GM18511 (cell line): Measurements from ENCODE around the gene ARHGAP26.

Experiments used
- ATAC-seq: cut with Tn5 transposase; IDR thresholded peaks from one replicate; pipeline ENCODE4 v1.9.1; 2021; ENCODE audit warnings: mild to moderate bottlenecking, moderate library complexity; ENCODE audit not compliant: unreplicated experiment

ARHGAP26 gene

DNA sequence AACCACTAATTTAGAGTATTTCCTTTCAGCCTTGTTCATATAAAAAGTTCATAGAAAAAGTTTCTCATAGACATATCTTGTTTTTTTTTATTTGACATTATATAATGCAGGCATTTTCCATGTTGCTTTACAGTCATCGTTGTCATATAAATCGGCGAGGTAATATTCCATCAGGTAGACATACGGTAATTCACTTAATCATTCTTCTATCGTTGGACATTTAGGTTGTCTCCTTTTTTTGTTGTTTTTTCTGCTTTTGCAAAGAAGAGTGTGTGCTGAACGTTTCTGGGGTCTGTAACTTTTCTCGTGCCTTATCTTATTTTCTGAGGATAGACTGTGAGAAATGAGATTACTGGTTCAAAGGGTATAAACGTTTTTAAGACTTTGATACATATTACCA, 283.6 kb downstream of the ARHGAP26 start:
- no peak for ATAC-seq

DNA sequence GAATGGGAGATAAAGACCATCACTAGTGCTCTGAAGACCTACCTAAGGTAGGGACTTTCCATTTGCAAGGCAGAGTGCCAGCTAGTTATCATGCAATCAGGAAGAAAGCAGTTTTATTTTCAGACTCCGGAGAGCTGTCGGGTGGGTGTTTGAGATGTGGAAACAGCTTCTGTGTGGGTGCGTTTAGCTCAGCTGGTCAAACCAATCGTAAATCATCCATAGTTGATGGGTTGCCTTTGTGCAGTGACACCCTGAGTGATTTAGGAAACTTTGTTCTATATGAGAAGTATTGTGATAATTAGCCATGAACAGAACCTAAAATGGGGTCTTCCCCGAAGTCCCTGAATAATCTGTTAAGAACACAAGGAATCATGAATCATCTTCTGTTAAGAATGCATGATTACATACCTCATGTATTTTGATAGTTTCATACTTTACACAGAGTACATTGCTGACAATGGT, 284.3 kb downstream of the ARHGAP26 start:
- ATAC-seq, result peak; percentile 59

DNA sequence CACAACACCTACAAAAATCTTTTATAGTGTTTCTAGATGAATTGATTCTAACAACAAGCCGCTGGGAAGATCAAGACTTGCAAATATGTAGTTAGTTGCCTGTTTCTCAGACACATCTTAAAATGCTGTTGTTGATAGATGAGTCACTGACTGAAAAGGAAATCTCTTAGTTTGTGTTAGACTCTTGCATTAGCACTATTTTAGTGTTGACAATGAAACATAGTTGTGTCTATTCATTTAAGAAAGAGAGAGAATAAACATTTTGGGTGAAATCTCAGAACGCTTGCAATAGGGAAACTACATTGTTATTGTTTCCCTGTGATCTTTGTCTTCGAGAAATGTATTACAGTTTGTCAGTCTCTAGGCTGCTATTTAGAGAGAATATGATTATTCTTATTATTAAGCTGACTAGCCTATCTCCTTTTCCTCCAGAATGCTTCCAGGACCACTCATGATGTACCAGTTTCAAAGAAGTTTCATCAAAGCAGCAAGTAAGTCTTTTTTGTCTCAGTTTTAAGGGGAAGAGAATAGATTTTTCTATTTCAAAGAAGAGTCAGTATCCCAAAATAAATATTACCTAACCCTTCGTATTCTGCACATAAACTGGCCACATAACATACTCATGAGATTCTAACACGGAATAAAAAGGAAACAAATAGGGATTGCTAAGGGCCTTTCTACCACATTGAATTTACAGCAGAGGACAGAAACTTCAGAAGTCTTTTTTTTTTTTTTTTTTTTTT, 285.6 kb downstream of the ARHGAP26 start:
- ATAC-seq, result no peak

DNA sequence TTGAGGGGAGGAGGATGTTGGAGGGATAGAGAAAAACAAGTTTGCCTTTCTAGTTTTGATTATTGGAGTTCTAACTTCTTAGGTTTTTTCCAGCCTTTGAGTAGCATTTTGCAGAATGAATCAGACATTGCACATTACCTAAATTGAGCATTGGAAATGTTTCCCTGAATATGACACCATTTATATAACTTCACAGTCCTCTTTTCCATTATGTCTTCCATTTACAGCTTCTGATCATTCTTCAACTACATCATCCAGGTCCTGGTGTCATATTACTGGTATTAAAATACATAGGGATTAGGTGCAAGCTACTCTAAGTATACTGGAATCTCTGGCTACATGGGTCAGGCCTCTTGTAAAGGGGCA, 286.1 kb downstream of the ARHGAP26 start:
- ATAC-seq, result no peak

DNA sequence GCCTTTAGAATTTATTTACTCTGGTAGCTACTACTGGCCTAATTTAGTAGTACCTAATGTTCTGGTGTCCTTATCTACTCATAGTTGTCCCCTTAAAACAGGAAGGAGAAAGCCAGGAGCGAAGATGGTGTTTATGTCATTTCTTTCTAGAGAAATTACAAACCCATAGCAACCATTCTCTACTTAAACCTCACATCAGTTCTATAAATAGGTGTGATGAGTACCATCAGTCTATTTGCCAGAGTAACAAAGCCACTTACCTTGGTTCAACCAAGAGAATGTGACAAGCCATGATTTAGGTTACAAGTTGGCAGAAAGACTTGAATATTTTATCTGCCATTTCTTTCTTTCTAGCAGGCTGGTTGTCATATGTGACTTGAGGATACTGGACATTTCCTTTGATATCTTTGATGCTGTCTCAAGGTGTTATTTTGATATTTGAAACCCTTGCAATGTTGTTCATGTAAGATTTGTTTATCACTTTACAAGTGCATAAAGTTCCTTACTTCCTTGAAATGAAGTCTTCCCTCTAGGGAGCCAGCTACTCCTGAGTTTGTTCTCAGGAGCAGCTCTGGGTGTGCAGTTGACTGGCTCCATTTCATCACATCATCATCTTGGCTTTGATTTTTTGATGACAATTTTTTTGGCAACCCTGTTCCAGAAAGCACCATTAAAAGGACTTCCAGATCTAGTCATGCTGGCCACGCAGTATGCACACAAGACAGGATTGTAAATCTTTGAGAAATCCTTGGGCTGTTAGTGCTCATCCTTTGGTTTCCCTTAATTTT, 286.8 kb downstream of the ARHGAP26 start:
- peak; percentile 33 for ATAC-seq

DNA sequence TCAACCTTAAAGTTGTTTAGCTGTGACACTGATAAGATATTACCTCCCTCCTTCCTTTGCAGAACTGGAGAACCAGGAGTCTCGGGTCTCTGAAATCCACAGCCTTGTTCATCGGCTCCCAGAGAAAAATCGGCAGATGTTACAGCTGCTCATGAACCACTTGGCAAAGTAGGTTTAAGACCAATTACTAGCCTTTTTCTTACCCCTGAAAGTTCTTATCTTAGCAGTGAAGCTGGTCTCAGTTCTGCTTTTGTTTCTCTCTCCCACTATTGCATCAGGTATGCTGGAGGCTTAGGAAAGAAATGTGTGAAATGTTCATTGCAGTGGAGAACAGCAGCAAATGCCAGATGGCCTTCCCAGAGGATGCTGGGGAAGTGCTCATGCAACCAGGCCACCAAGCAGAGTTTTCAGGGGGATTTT, 287.4 kb downstream of the ARHGAP26 start:
- peak; percentile 60 for ATAC-seq

DNA sequence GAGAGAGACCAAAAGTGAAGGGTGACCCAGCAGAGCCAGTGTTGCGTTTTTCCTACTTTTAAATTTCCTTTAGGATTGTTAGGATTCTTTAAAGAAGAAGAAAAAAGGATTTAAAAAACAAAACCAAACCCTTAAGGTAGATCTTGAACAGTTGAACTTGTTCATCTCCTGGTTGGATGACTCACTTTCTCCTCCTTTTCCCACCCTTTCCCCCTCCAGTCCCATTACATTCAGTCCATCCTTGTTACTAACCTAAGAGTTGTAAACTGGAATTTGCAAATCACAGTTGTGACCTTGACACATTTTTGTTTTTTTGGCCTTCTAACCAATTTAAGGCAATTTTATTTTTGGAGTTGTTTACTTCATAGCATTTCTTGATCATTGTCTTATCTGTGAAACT, 289.2 kb downstream of the ARHGAP26 start:
- no peak for ATAC-seq

DNA sequence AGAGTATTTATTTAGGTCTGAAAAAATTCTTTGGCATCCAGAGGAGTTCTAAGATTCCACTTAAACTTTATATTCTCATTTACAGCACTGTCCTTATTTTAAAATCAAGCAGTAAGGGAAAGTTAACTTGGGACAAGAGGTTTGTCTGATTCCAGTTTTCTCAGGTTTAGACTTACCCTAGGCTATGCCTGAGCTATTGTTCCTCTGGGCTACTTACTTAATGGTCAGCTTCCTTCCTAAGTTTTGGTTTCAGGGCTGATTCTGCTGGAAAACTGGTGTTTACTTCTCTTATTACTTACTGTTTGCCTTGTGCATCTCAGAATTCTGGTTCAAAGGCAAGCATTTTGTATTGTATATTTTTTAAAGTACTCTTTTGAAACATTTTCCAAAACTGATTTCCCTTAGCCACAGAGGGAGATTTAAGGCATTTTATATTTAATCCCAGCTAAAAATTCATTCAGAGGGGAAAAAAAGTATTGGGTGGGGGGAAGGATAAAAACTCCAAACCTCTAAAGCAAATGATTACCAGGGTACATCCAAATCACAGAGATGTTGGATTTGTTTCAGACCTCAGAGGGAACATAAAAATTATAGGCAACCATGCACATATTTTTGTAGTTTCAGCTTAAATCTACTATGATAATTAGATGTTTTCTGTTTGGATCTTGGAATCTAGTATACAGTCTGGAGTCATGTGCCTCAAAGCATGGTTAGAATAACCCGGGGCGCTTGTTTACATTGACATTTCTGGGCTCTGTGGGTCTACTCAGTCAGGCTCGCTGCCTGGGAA, 290.0 kb downstream of the ARHGAP26 start:
- ATAC-seq, result no peak

DNA sequence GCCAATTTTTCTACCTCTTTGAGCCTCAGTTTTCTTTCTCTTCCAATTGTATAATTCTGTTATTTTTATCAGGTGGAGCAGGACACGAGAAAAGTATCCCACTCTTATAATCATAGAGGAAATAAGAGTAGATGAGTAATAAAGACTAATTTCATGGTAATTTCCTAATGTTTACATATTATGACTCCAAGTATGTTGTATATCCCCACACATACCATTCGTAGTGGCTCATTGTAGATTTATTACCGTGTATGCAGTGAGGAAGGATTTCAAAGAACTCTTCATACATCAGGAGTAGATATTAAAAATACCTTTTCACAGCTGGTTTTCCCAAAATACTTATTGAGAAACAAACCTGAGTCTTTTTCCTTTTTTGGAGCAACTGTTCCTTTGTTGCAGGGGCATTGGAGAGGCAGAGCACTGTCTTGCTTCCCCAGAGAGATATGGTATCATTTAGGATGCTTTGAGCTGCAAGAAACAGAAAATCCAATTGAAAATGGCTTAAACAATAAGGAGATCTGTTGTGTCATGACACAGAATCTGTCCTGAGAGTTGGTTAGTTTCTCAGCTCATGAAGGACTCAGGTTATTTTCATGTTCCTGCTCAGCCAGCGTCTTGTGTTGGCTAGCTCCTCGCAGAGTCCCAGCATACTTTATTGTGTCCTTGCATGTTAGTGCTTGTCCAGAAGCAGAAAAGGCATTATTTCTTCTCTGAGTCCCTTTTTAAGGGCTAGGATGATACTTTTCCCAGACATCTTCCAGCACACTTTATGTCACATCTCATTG, 291.2 kb downstream of the ARHGAP26 start:
- ATAC-seq, result no peak

DNA sequence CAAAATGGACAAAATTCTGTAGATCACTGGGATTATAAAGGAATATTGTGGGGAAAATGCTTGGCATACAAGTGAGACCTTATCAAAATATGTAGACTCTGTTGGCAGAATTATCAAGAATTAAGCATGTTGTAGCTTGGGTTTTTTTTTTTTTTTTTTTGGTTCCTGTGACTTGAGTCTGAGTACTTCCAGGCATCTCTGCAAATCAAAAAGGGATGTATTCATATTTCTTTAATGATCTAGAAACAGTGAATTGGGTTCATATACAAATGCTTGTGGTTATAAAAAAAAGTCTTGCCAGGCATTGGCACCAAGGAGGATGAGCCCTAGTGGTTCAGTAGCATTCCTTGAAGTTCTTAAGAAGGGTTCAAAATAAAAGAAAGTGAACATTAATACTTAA, 292.2 kb downstream of the ARHGAP26 start:
- no peak for ATAC-seq

DNA sequence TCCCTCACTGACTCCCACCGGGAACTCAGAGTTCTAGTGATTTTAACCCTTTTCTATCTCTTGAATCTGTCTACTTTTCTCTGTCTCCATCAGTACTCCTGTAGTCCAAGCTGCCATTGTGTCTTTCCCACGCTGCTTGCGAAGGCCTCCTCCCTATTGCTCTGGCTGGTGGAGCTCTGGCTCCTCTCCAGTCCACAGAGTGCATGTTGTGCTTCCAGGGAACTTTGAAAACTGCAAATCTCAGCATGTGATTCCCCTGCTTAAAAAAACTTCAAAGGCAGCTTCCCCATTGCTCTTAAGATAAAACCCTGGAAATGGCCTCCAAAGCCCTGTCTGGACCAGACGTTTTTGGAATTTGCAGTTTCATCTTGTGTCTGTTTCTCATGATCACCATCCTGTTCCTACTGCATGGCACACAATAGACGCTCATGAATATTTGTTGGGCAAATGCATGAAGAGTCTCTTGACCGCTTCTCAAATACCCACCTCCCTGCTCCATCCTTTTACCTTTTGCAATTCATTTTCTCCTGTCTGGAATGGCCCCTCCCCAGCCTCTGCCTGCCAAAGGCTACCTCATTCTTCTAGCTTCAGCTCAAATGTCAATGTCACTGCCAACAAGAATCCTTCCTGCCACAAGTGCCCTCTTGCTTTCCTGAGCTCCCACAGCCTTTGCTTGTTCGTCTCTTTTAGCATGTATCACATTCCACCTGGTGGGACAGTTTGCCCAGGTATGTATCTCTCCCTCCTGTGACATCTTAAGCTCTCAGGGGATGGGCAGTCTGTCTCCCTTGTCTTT, 293.2 kb downstream of the ARHGAP26 start:
- ATAC-seq, result no peak

DNA sequence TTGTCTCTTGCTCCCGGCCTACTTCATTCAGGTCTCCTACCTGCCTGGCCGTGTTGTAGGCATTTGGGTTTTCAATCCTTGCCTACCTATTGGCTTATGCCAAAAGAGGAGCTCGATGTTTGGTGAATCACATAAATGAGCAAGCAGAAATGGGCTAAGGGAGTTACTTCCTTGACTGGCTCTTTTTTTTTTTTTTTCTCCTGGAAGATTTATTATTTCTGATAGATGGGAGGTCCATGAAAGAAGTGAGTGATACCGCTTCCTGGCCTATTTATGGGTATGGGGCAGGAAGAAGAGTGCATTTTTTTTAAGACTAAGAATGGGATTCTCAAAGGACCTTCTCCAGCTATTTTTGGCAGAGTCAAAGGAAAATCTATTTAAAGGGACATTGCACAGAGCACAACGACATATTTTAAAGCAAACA, 294.1 kb downstream of the ARHGAP26 start:
- ATAC-seq, result no peak

DNA sequence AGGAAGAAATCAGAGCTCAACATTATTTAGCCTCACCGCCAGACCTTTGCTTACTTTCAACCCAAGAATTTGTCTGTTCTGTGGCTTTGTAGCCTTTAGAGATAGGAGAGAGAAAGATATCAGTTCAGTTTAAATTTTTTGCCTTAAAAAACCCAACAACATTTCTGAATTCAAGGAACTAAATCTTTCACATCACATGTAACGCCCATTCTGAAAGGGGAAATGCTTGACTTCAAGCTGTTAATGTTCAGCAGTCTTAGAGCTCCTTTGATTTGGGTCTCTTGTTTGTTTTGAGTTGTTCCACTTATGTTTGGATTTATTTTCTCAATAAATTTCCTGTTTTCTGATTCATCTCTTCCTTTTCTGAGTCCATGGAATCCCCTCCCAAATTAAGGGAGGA, 294.5 kb downstream of the ARHGAP26 start:
- no peak for ATAC-seq

DNA sequence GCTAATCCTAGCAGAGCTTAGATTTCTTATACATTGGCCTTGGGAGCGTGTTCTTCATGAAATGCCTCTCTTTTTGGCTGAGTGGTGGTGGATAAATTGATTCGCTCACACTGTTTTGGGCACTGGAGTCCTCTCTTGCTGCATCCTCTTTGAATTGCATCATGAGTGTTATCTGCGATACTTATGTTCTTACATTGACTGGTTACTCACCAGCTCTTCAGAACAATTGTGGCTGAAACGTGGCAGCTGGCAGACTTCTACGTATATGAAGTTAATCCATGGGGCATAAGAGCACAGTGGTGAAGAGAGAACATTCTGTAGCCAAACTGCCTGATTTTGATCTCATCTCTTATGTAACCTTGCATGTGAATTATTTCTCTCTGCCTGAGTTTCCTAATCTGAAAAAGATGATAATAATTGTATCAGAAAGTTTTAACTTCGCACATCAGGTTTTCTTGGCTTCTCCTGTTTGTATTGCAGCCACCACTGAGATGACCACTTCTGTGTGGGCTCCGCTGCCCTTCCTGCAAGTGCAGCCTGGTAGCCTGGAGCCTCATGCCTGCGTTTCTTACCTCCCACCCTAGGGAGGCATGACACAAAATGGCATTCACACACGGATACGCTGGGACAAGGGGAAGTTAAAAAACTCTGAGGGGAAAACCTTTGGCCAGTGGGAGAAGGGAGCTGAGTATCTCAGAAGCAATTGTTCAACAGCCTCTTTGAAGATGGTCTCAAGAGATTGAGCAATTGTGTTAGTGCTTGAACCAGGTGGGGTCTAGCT, 295.2 kb downstream of the ARHGAP26 start:
- ATAC-seq, result no peak

DNA sequence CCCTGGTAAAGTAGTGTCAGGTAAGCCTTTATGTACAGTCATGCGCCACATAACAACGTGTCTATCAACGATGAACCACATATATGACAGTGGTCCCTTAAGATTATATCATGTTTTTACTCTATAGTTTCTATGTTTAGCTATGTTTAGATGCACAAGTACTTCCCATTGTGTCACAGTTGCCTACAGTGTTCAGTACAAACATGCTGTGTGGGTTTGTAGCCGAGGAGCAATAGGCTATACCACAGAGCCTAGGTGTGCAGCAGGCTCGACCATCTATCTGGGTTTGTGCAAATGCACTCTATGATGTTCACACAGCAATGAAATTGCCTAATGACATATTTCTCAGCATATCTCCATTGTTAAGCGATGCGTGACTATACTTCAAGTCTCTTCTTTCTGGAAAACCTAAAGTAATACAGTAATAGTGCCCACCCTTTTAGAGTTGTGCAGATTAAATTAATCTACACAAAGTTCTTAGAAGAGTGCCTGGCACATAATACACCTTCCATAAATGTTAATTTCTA, 295.9 kb downstream of the ARHGAP26 start:
- ATAC-seq, result peak; percentile 33

DNA sequence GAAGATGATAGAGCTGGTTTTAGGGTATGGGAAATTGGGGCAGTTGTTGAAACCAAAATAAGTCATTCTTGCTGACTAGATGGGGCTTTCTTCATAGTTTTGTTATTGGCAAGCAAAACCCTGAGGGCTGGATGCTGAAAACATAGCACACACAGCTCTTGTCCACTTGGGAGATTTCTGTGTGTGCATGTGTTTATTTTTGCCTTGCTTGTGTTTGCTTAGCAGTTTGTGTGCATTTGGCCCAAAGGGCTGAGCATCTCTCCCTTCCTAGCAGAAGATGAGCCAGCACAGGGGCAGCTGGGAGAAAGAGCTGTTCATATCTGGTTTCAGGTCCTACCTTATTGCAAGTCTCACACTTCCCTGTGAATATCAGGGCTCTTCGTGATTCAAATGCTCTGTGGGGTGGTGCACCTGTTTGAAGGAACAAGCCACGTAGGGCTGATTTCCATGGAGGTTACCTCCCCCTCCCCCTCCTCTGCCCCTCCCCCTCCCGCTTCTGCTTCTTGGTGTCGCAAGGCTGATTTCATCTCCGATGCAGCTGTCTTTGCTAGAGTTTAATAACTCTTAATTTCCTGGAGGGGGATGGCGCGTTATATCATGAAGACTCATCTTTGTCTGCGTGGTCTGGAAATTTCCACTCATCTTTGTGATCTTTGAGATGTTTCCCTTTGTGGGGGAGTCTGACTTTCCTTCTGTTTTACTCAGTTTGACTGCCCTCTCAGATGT, 296.5 kb downstream of the ARHGAP26 start:
- ATAC-seq, result peak; percentile 82

DNA sequence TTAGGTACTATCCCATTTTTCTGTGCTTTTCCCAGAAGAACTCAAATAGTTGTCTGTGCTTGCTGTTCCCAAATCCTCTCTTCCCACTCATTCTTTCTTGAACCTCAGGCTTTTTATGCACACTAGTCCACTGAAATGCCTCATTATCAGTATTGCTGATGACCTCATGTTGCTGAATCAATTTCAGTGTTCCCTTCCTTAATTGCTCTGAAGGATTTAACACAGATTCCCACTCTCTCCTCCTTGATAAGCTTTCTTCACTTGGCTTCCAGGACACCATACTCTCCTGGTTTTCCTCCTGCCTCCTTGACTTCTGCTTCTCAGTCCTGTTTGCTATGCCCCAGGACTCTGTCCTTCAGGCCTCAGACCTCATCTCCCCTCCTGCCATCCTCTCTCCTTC, 298.5 kb downstream of the ARHGAP26 start:
- no peak for ATAC-seq

DNA sequence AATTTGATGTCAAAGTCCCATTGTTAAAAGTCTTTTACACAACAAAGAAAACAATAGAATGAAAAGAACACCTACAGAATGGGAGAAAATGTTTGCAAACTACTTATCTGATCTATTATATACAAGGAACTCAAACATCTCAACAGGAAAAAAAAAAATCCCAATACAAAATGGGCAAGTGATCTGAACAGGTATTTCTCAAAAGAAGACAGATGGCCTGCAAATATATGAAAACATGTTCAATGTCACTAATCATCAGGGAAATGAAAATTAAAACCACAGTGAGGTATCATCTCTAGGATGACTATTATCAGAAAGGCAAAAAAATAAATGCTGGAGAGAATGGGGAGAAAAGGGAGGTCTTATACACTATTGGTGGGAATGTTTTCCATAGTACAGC, 301.8 kb downstream of the ARHGAP26 start:
- ATAC-seq, result no peak
